T-cell (primary cell): ENCODE measurements around the gene GPR137. TPM values are rescaled to one million over a fixed set of nuclear protein-coding genes. Genes with fewer than 3 reads are reported as not detected.

Source experiments
- ATAC-seq, 4 experiments: fragments of 200-7000 bp in 3 of 4; fragments of 150-1000 bp in 1 of 4; cut with Tn5 transposase; replicated peaks in 1 of 4; 1 replicate in 3 of 4; 2 replicates in 1 of 4; pipeline ENCODE4 v1.10.0; 2021; ENCODE audit warnings: moderate library complexity in 3 of 4, mild to moderate bottlenecking in 2 of 4, moderate number of reproducible peaks in 1 of 4
- CTCF ChIA-PET, 2 donors: fragments of 300-600 bp; sonication (Branson Sonifier 250); formaldehyde crosslinking; loops; one replicate each; lab custom pipeline; 2022; ENCODE audit warnings: antibody characterized with exemption in 2 of 2; lab: Charles Lee
- POLR2A ChIA-PET, 2 donors: fragments of 300-600 bp; sonication (Branson Sonifier 250); formaldehyde crosslinking; loops; one replicate each; lab custom pipeline; 2022; ENCODE audit warnings: antibody characterized with exemption in 2 of 2; lab: Charles Lee
- DNase-seq, 35 experiments: peaks; one replicate each; pipeline versions ENCODE4 v3.0.0 to v3.0.0-alpha.2; 2013 to 2023
- H3K27ac ChIP-seq: one replicate; pipeline ENCODE4 v1.5.1; 2013; ENCODE audit warnings: low read length
- H3K27me3 ChIP-seq, 2 experiments: replicated peaks in 1 of 2; 1 replicate in 1 of 2; 2 replicates in 1 of 2; pipeline versions ENCODE4 v1.6.1 to v1.7.0; 2013; ENCODE audit warnings: low read length in 1 of 2, mixed read lengths in 1 of 2; ENCODE audit not compliant: control insufficient read depth in 2 of 2, insufficient read depth in 2 of 2; ENCODE audit errors: extremely low read depth in 1 of 2
- H3K36me3 ChIP-seq, 2 donors: 1 replicate in 1 of 2; 2 replicates in 1 of 2; pipeline versions ENCODE4 v1.6.1 to v1.7.0; 2013; ENCODE audit warnings: low read length in 1 of 2; ENCODE audit not compliant: control insufficient read depth in 2 of 2, insufficient read depth in 1 of 2; ENCODE audit errors: extremely low read depth in 1 of 2
- H3K4me1 ChIP-seq, 2 experiments: 1 replicate in 1 of 2; 2 replicates in 1 of 2; pipeline versions ENCODE4 v1.6.1 to v1.7.0; 2013; ENCODE audit warnings: low read length in 2 of 2, mixed read lengths in 1 of 2; ENCODE audit not compliant: insufficient read depth in 2 of 2, control insufficient read depth in 1 of 2; ENCODE audit errors: extremely low read depth in 1 of 2
- H3K4me3 ChIP-seq, 2 donors: 1 replicate in 1 of 2; 2 replicates in 1 of 2; pipeline versions ENCODE4 v1.5.1 to v1.7.0; 2013; ENCODE audit warnings: mild to moderate bottlenecking in 2 of 2, low read length in 1 of 2, moderate library complexity in 1 of 2; ENCODE audit not compliant: control insufficient read depth in 1 of 2; ENCODE audit errors: extremely low read depth in 1 of 2
- H3K9me3 ChIP-seq: 2 replicates; pipeline ENCODE4 v1.7.0; 2013
- H3K27ac Mint-ChIP-seq, 2 donors: one replicate each; pipeline ENCODE4 v1.8.0; 2020 to 2021; ENCODE audit warnings: mild to moderate bottlenecking in 2 of 2, mixed read lengths in 2 of 2
- H3K27me3 Mint-ChIP-seq, 2 donors: one replicate each; pipeline ENCODE4 v1.8.0; 2021 to 2022; ENCODE audit warnings: mixed read lengths in 2 of 2
- H3K36me3 Mint-ChIP-seq: one replicate; pipeline ENCODE4 v1.8.0; 2021; ENCODE audit warnings: mixed read lengths
- H3K4me1 Mint-ChIP-seq, 3 donors: one replicate each; pipeline ENCODE4 v1.8.0; 2020 to 2022; ENCODE audit warnings: mixed read lengths in 3 of 3, mild to moderate bottlenecking in 1 of 3
- H3K4me3 Mint-ChIP-seq, 3 donors: one replicate each; pipeline ENCODE4 v1.8.0; 2020 to 2022; ENCODE audit warnings: mild to moderate bottlenecking in 3 of 3, mixed read lengths in 3 of 3, moderate library complexity in 3 of 3
- H3K9me3 Mint-ChIP-seq, 3 donors: one replicate each; pipeline ENCODE4 v1.8.0; 2020 to 2022; ENCODE audit warnings: mixed read lengths in 3 of 3
- WGBS: methylation state at CpG from one replicate; pipeline ENCODE4 v1.1.5; 2013; ENCODE audit warnings: missing lambda C conversion rate; ENCODE audit not compliant: insufficient coverage; 5-methylcytosine and 5-hydroxymethylcytosine counted together
- total RNA-seq, 35 experiments: library from RNA in 6 of 35; stranded (reverse) in 6 of 35; fragments of 120-200 nt in 1 of 35; gene quantifications; one replicate each; pipeline versions ENCODE4 v1.2.1 to v1.2.4 and lab custom pipeline; 2013 to 2026

Gene GPR137
- total RNA-seq, 5 donors from 2014 or later (not counting 1 experiment from before 2014, with no cell fraction given) = 31.0 to 39.8 (median 34.2) TPM

DNA sequence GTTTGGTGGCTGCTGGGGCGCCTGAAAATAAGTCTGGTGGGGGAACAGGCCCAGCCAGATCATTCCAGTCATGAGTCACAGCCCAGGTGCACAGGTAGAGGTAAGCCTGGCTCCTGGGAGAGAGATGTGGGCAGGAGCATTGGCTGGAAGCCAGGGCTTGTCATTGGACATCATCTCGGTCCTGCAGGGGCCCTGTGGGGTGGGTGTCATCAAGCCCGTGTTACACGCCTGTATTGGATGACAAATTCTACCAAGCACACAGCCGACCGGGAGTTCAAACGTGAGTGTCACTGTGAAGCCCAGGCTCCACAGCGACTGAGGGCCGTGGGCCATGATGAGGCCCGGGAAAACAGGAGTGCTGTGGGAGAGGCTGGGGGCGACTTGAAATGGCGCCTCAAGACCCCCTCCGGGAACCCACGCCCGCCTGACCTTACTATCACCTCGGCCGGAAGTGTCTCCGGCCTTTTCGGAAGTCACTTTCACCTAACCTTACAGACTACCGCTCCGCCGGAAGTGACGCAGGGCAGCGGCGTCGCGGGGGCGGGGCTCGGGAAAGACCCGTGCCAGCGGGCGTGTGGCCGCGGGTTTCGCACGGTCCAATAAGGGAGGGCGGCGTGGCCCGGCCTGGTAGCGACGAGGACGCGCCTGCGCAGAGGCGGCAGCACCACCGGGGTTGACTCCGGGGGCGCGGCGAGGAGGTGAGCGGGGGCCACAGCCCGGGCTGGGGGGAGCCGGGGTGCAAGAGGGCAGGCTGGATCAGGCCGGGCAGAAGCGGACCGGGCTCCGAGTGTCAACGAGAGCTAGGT is 45.0 kb upstream of the GPR137 start, which contains the start of gene FKBP2:
TSS of gene FKBP2 (plus strand) at position 661 of the 806 bp plus-strand sequence. CDS start 1,293 bp downstream, outside the sequence.
- H3K27ac Mint-ChIP-seq = peak within 1 kb of the TSS; percentile 97
- peak within 1 kb of the TSS; percentile 97 for H3K27ac ChIP-seq
- peak within 1 kb of the TSS; percentile 49 to 73 for H3K4me3 ChIP-seq
- 2% methylated on average over 46 of the region's 58 CpGs for WGBS
- peak within 1 kb of the TSS; percentile 83 to 93 (median 89) for H3K4me3 Mint-ChIP-seq
- ChIA-PET POLR2A (interaction anchor here (0.6 to 1.0 kb wide), 3 partner anchors 43 to 77 kb away, joined by 3 to 5 read pairs (median 3); partner anchors contain the start of genes BAD (in 1 of the 2) and TRMT112 (in 1 of the 2)), CTCF (interaction anchor here in 1 of 2 donors (0.6 to 1.1 kb wide), 7 partner anchors 34 to 77 kb away, joined by 3 to 9 read pairs (median 5); partner anchors contain the start of genes BAD, FERMT3, PRDX5 and TRMT112)
- peaks cover 36 to 45% (median 37%) of the 10 kb centered on the region in 3 donors for H3K4me1 Mint-ChIP-seq
- H3K36me3 Mint-ChIP-seq = no peaks in the 10 kb centered on the region
- H3K9me3 ChIP-seq = no peaks in the 10 kb centered on the region
- H3K27me3 Mint-ChIP-seq = no peaks in the 10 kb centered on the region
- DNase-seq = peak; percentile 95 to 99 (median 98)
- H3K36me3 ChIP-seq = peaks cover 16 to 27% of the 10 kb centered on the region in 2 donors
- no peaks in the 10 kb centered on the region for H3K9me3 Mint-ChIP-seq
- H3K4me1 ChIP-seq = peaks cover 9 to 48% of the 10 kb centered on the region in 2 experiments
- H3K27me3 ChIP-seq = no peaks in the 10 kb centered on the region
- ATAC-seq = peak; percentile 72 to 74 (median 72)

DNA sequence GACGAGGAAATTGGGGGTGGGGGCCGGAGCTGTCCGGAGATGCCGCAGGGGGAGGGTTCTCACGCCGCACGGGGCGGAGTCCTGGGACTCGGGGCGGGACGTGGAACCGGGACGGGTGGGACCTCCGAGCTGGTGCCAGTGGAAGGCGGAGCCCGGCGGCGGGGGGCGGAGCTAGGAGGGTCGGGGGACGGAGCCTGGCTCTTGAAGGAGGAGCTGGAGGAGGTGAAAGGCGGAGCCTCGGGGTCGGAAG is 44.5 kb upstream of the GPR137 start:
- Histone ChIP-seq H3K4me1 (peaks cover 9 to 48% of the 10 kb centered on the region in 2 experiments), H3K36me3 (peaks cover 16 to 27% of the 10 kb centered on the region in 2 donors), H3K4me3 (peak overlapping the region; percentile 49 to 73), H3K27ac (peak overlapping the region; percentile 97), H3K9me3 (no peaks in the 10 kb centered on the region), H3K27me3 (no peaks in the 10 kb centered on the region)
- H3K4me3 Mint-ChIP-seq = peak overlapping the region; percentile 83 to 93 (median 89)
- H3K4me1 Mint-ChIP-seq = peaks cover 37 to 43% (median 39%) of the 10 kb centered on the region in 3 donors
- ATAC-seq (peak; percentile 80 to 88 (median 82)), DNase-seq (peak in 13 of 35 experiments; percentile 99 to 100 (median 100))
- no peaks in the 10 kb centered on the region for H3K36me3 Mint-ChIP-seq
- CTCF ChIA-PET = interaction anchor here in 1 of 2 donors (0.6 to 1.1 kb wide), 7 partner anchors 35 to 77 kb away, joined by 3 to 9 read pairs (median 5); partner anchors contain the start of genes BAD, FERMT3, PRDX5 and TRMT112
- H3K9me3 Mint-ChIP-seq = no peaks in the 10 kb centered on the region
- POLR2A ChIA-PET = interaction anchor here (0.6 to 1.0 kb wide), 3 partner anchors 43 to 76 kb away, joined by 3 to 5 read pairs (median 3); partner anchors contain the start of genes BAD (in 1 of the 2) and TRMT112 (in 1 of the 2)
- H3K27ac Mint-ChIP-seq = peak overlapping the region; percentile 97
- WGBS = 1% methylated on average over 22 of the region's 24 CpGs
- no peaks in the 10 kb centered on the region for H3K27me3 Mint-ChIP-seq

DNA sequence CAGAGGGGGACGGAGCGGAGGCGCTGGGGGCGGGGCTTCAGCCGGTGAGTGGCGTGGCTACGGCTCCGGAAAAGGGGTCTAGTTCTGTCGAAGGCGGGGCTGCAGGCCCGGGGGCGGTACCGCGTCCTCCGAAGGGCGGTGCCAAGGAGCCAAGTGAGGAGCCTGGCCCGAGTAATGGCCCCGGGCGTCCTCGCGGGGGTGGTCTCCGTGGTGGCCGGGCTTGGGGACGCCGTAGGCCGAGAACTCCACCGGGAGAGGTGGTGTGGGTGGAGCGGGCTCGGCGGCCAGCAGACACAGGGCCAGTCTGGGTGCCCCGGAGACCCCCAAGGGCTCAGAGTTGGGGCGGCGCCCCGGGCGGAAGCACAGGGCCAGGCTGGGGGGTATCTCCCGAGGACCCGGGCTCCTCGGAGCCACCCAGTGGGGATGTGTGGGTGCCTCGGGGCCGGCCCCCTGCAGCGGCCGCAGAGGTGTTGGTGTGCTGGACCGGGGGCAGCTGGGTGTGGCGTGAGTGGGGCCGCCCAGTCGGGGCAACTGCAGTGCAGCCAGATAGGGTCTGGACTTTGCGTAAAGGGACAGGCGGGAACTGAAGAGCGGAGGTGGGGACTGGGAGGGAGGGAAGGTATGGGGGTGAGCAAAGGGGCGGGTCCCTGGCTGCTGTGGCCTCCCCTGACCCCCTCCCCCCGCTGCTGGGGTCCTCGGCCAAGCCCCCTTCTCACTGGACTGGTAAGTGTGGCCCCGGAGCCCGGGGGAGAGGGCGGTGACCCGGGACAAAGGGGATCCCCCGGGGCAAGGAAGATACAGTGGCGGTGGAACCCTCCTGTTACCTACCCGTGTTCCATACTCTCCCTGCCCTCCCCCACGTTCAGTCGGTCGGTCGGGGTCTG is 43.9 kb upstream of the GPR137 start:
- peaks cover 9 to 49% of the 10 kb centered on the region in 2 experiments for H3K4me1 ChIP-seq
- ChIA-PET CTCF (interaction anchor here in 1 of 2 donors (0.6 to 1.1 kb wide), 7 partner anchors 35 to 77 kb away, joined by 3 to 9 read pairs (median 5); partner anchors contain the start of genes BAD, FERMT3, PRDX5 and TRMT112), POLR2A (interaction anchor here (0.6 to 1.0 kb wide), 4 partner anchors 43 to 76 kb away, joined by 3 to 5 read pairs (median 3); partner anchors contain the start of genes BAD (in 1 of the 2) and TRMT112 (in 1 of the 2))
- Mint-ChIP-seq H3K9me3 (no peaks in the 10 kb centered on the region), H3K36me3 (no peaks in the 10 kb centered on the region), H3K4me3 (peak overlapping the region; percentile 83 to 93 (median 89)), H3K4me1 (peaks cover 37 to 43% (median 39%) of the 10 kb centered on the region in 3 donors), H3K27ac (peak overlapping the region; percentile 97), H3K27me3 (no peaks in the 10 kb centered on the region)
- H3K36me3 ChIP-seq = peaks cover 16 to 27% of the 10 kb centered on the region in 2 donors
- no peaks in the 10 kb centered on the region for H3K27me3 ChIP-seq
- ATAC-seq (peak in 2 of 4 experiments; percentile 1 to 2), DNase-seq (peak in 23 of 35 experiments; percentile 30 to 100 (median 99))
- WGBS = under 1% methylated on average over 55 of the region's 63 CpGs
- no peaks in the 10 kb centered on the region for H3K9me3 ChIP-seq
- H3K4me3 ChIP-seq = peak overlapping the region; percentile 49 to 73
- H3K27ac ChIP-seq = peak overlapping the region; percentile 97

DNA sequence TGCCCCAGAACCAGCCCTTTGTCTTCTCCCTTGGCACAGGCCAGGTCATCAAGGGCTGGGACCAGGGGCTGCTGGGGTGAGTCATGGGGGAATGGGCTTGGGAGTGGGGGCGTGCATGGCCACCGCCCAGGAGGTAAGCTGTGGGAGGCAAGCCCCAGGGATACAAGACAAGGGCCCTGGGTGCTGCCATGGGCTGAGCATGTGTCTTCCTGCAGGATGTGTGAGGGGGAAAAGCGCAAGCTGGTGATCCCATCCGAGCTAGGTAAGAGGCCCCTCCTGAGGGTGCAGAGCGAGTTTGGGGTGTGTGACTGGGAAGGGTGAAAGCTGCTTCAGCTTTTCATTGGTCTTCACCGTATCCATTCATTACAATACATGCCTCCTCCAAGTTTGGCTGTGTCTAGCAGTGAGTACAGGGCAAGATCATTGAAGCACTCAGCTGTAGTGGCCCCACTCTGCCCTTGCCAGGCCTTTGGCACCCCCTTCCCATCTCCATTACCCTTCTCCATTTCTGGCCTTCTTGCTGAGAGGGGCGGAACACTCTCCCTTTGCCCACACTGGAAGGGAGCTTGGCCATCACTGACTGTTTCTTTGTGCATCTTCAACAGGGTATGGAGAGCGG is 42.3 kb upstream of the GPR137 start:
- peaks cover 12 to 60% of the 10 kb centered on the region in 2 experiments for H3K4me1 ChIP-seq
- no peak for DNase-seq
- no peak for ATAC-seq
- no peaks in the 10 kb centered on the region for H3K9me3 Mint-ChIP-seq
- no peak overlapping the region for H3K4me3 ChIP-seq
- H3K27ac Mint-ChIP-seq = peak overlapping the region; percentile 72 to 77
- ChIA-PET POLR2A (interaction anchor here in 1 of 2 donors (0.5 kb wide), 1 partner anchor 534 kb away, joined by 3 read pairs; no protein-coding TSS in a partner anchor), CTCF (interaction anchor here in 1 of 2 donors (1.0 kb wide), 1 partner anchor 39 kb away, joined by 3 read pairs; no protein-coding TSS in a partner anchor)
- no CpG with 5 or more reads among the region's 8 CpGs for WGBS
- no peaks in the 10 kb centered on the region for H3K27me3 ChIP-seq
- H3K36me3 ChIP-seq = peaks cover 8 to 17% of the 10 kb centered on the region in 2 donors
- no peaks in the 10 kb centered on the region for H3K36me3 Mint-ChIP-seq
- H3K4me3 Mint-ChIP-seq = peak overlapping the region; percentile 46 to 93 (median 66)
- H3K9me3 ChIP-seq = no peaks in the 10 kb centered on the region
- peaks cover 36 to 50% (median 49%) of the 10 kb centered on the region in 3 donors for H3K4me1 Mint-ChIP-seq
- H3K27ac ChIP-seq = no peak overlapping the region
- no peaks in the 10 kb centered on the region for H3K27me3 Mint-ChIP-seq

DNA sequence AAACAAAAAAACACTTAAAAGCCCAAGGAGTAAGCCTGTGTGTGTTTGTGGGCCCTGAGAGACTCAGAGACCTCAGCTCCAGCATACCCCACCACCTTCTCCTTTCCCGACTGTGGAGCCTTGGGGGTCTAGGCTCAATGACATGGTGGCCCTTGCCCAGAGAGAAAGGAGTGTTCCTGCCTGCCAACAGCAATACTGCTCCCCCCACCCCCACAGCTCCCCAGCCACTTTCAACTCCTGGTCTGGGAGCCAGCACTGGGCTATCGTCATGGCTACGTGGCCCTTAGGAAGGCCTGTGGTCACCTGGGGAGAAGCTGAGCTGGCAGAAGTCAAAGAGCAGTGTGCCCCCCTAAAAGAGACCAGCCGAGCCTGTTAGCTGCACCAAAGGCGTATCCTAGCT is 41.5 kb upstream of the GPR137 start:
- 49% methylated on average over 2 of the region's 5 CpGs for WGBS
- peaks cover 36 to 50% (median 49%) of the 10 kb centered on the region in 3 donors for H3K4me1 Mint-ChIP-seq
- no peak overlapping the region for H3K27ac ChIP-seq

More for the DNA sequence above, 41.5 kb upstream of the GPR137 start:
- peak overlapping the region; percentile 72 to 77 for H3K27ac Mint-ChIP-seq
- H3K36me3 Mint-ChIP-seq = no peaks in the 10 kb centered on the region
- Histone ChIP-seq H3K9me3 (no peaks in the 10 kb centered on the region), H3K27me3 (no peaks in the 10 kb centered on the region), H3K36me3 (peaks cover 6 to 10% of the 10 kb centered on the region in 2 donors), H3K4me3 (no peak overlapping the region), H3K4me1 (peaks cover 12 to 60% of the 10 kb centered on the region in 2 experiments)
- H3K27me3 Mint-ChIP-seq = no peaks in the 10 kb centered on the region
- ATAC-seq = no peak
- DNase-seq = no peak
- POLR2A ChIA-PET = interaction anchor here in 1 of 2 donors (0.5 kb wide), 1 partner anchor 533 kb away, joined by 3 read pairs; no protein-coding TSS in a partner anchor
- H3K4me3 Mint-ChIP-seq = peak overlapping the region; percentile 13 to 93 (median 66)
- H3K9me3 Mint-ChIP-seq = no peaks in the 10 kb centered on the region
- CTCF ChIA-PET = no interaction called here
